ENCODE results near the gene MAPKAPK2.

MAPKAPK2 gene

GRCh38 chr1:206684003-206684402 lies 702 bp upstream of the MAPKAPK2 start:
- no peak for DNase-seq (ENCODE audit: low read depth)

- DNase-seq (ENCODE audit: low read depth): no peak
Observed at GRCh38 chr1:206685334-206685768, 646 bp downstream of the MAPKAPK2 start.

- no peak for DNase-seq (ENCODE audit: low read depth)
Observed at GRCh38 chr1:206685769-206686477, 1.2 kb downstream of the MAPKAPK2 start.

- DNase-seq (ENCODE audit: low read depth): no peak
Observed at GRCh38 chr1:206686478-206687249, 2.0 kb downstream of the MAPKAPK2 start.

GRCh38 chr1:206687251-206687914 lies 2.7 kb downstream of the MAPKAPK2 start:
- no peak for DNase-seq (ENCODE audit: low read depth)

- DNase-seq (ENCODE audit: low read depth): no peak
Observed at GRCh38 chr1:206687915-206688442, 3.3 kb downstream of the MAPKAPK2 start.

GRCh38 chr1:206690516-206690915 lies 5.8 kb downstream of the MAPKAPK2 start:
- DNase-seq (ENCODE audit: low read depth): no peak

- DNase-seq (ENCODE audit: low read depth): no peak
Observed at GRCh38 chr1:206691604-206692003, 6.9 kb downstream of the MAPKAPK2 start.

GRCh38 chr1:206693029-206693428 lies 8.3 kb downstream of the MAPKAPK2 start:
- DNase-seq (ENCODE audit: low read depth): no peak

- no peak for DNase-seq (ENCODE audit: low read depth)
Observed at GRCh38 chr1:206693592-206693991, 8.9 kb downstream of the MAPKAPK2 start.

- no peak for DNase-seq (ENCODE audit: low read depth)
Observed at GRCh38 chr1:206694171-206695124, 9.7 kb downstream of the MAPKAPK2 start.

GRCh38 chr1:206695733-206696132 lies 11.0 kb downstream of the MAPKAPK2 start:
- DNase-seq (ENCODE audit: low read depth): no peak

GRCh38 chr1:206696812-206697585 lies 12.3 kb downstream of the MAPKAPK2 start:
- DNase-seq (ENCODE audit: low read depth): no peak

- no peak for DNase-seq (ENCODE audit: low read depth)
Observed at GRCh38 chr1:206698011-206698410, 13.3 kb downstream of the MAPKAPK2 start.

- DNase-seq (ENCODE audit: low read depth): no peak
Observed at GRCh38 chr1:206699000-206699586, 14.4 kb downstream of the MAPKAPK2 start.

GRCh38 chr1:206699626-206700025 lies 14.9 kb downstream of the MAPKAPK2 start:
- DNase-seq (ENCODE audit: low read depth): no peak

- no peak for DNase-seq (ENCODE audit: low read depth)
Observed at GRCh38 chr1:206700445-206701036, 15.8 kb downstream of the MAPKAPK2 start.

- DNase-seq (ENCODE audit: low read depth): no peak
Observed at GRCh38 chr1:206702260-206702659, 17.6 kb downstream of the MAPKAPK2 start.

- no peak for DNase-seq (ENCODE audit: low read depth)
Observed at GRCh38 chr1:206702803-206703202, 18.1 kb downstream of the MAPKAPK2 start.

- DNase-seq (ENCODE audit: low read depth): peak; percentile 49
Observed at GRCh38 chr1:206703661-206704060, 19.0 kb downstream of the MAPKAPK2 start.

All from activated T-cell treated with anti-CD3 and anti-CD28 coated beads for 24 hours (primary cell).